Heart left ventricle (tissue), 13 donors: ENCODE data around the gene MAP4K2.
A peak's percentile ranks its signal among the peaks of the same experiment; 100 is the strongest.

Experiments
- CTCF ChIP-seq, 12 donors: fragments of 200-600 bp; sonication (generic) in 4 of 12; IDR thresholded peaks; one replicate each; pipeline versions ENCODE4 v1.5.0 to v1.8.0; 2018 to 2022; ENCODE audit warnings: antibody characterized with exemption in 12 of 12, mild to moderate bottlenecking in 5 of 12
- POLR2A ChIP-seq, 2 donors: fragments of 450-650 bp; IDR thresholded peaks; one replicate each; pipeline ENCODE4 v1.6.1; 2017; ENCODE audit warnings: antibody characterized with exemption in 2 of 2, mild to moderate bottlenecking in 2 of 2, moderate library complexity in 2 of 2
- donor health status: ischemic (EF 13 %, LVEDD 7.1; RV severe dilation, severe dysfunction).
- donor health status: DM: no; HTN: yes; CAD: no.
- donor health status: DM: no; HTN: no; CAD: no.
- donor health status: ischemic (EF 25% LVEDD 6.9; RV normal size, moderate dysfunction).
- donor health status: ischemic (EF 25% LVEDD 5.7; RV mildly dilated, moderate dysfunction).
- donor health status: ischemic (EF 35%, LVEDD 5.7; RV mildly dilated, moderate dysfunction).
- donor health status: nonischemic (EF 11% LVEDD 7.7; RV severe dilation, severe dysfunction).
- donor health status: DM: yes; HTN: yes; CAD: no.
- donor health status: PGD.
- donor health status: ischemic (EF 29% LVEDD 5.4; RV normal size, mild dysfunction).
- donor health status: nonischemic (EF 23%, LVEDD 6.1; RV moderate dilation, normal function).

GRCh38 chr11:64844330-64845128, 41.5 kb upstream of the MAP4K2 start, which contains the start of gene CDC42BPG:
- TF ChIP-seq CTCF (IDR thresholded peaks at IDR 0.05) (peak; percentile 45 to 75 (median 62)), POLR2A (IDR thresholded peaks at IDR 0.05) (no peak)
